Measurements from ENCODE around the gene PCBP3. TPM values are rescaled to one million over a fixed set of nuclear protein-coding genes. Genes with fewer than 3 reads are reported as not detected.

PCBP3 gene
- total RNA-seq, 1 experiment from 2014 or later, result 10.9 TPM

DNA sequence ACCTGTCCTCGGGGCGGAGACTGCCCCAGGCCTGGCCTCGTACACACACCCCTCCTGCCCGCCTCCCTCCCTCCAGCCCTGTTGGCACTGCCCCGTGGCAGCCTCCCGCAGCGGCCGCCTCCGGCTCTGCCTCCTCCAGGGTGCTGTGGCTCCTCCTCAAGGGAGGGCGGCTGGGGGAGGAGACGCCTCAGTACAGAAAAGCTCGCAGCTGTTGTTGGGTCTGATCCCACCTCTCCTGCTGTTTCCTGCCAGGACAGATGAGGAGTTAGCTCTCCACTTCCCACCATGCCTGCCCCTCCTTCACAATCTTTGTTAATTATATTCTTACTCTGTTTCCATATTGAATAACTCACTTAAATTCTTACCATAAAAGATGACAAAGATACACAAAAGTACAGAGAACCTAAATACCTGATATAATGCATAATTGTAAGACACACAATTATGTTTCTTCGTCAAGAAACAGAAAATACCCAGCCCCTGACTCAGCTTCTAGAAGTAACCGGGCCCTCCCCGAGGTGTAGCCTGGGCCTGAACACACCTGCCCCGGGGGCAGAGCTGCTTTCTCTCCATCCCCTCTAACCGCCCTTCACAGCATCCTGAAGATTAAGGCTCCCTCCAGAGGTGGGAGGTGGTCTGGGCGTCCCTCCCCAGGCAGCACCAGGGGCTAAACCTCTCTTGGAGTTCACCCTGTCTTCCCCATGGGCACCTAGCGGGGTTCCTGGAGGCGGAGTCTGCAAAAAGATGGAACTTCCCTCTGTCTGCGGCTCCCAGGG is 307.4 kb downstream of the PCBP3 start:
- no peak overlapping the region for H3K4me2 ChIP-seq (ENCODE audit: insufficient read depth, insufficient read length, low read length)
- no peaks in the 10 kb centered on the region; a peak in 2 of 5 replicates for H3K9me3 Mint-ChIP-seq
- H3K23me2 ChIP-seq (ENCODE audit: insufficient read length, low read depth, low read length, poor library complexity, severe bottlenecking), result no peaks in the 10 kb centered on the region
- H3K27ac Mint-ChIP-seq, result peak overlapping the region in 1 of 3 experiments; percentile 44; a peak in 2 of 7 replicates
- WGBS (ENCODE audit: extremely low coverage, insufficient read length, low lambda C conversion rate), result no CpG with 5 or more reads among the region's 21 CpGs
- no peaks in the 10 kb centered on the region for H3K4me1 ChIP-seq (ENCODE audit: insufficient read depth, low read length)
- H2AK5ac ChIP-seq (ENCODE audit: insufficient read length, low read length), result no peak overlapping the region
- H3K4ac ChIP-seq (ENCODE audit: low read depth, low read length), result no peak overlapping the region
- no peak overlapping the region for H2BK120ac ChIP-seq (ENCODE audit: low read depth, low read length, poor library complexity, severe bottlenecking)
- no peaks in the 10 kb centered on the region for H4K20me1 ChIP-seq (ENCODE audit: control insufficient read depth, insufficient read depth, insufficient read length)
- no peak overlapping the region for H3K27ac ChIP-seq (ENCODE audit: insufficient read length, low read depth, low read length)
- H3K4me3 Mint-ChIP-seq, result no peak overlapping the region
- H2BK12ac ChIP-seq (ENCODE audit: insufficient read length, low read depth, low read length), result no peak overlapping the region
- DNase-seq, result no peak
- no peak overlapping the region for H3K56ac ChIP-seq (ENCODE audit: insufficient read length, low read depth, low read length)
- peaks cover 29% of the 10 kb centered on the region for H3K27me3 Mint-ChIP-seq (ENCODE audit: low read depth)
- H4K91ac ChIP-seq (ENCODE audit: insufficient read length, low read depth, low read length), result no peak overlapping the region
- H2BK5ac ChIP-seq (ENCODE audit: insufficient read length, low read length), result no peak overlapping the region
- peaks cover 14 to 22% of the 10 kb centered on the region in 2 experiments for H3K4me1 Mint-ChIP-seq
- H3K18ac ChIP-seq (ENCODE audit: insufficient read length, low read depth, low read length), result no peak overlapping the region
- no peak overlapping the region for H3K9ac ChIP-seq (ENCODE audit: extremely low read depth, insufficient read length, low read length)
- no peaks in the 10 kb centered on the region for H3K36me3 Mint-ChIP-seq (ENCODE audit: insufficient read depth in 1 of 3, low read depth in 3 of 3)
- H4K8ac ChIP-seq (replicated peaks; ENCODE audit: insufficient read length, low read depth, low read length), result no peak overlapping the region
- H3K9me3 ChIP-seq (ENCODE audit: control insufficient read depth, low read depth, low read length), result no peaks in the 10 kb centered on the region
- H3K23ac ChIP-seq (ENCODE audit: insufficient read length, low read depth, low read length), result no peak overlapping the region
- TF ChIP-seq, protein P1, sequence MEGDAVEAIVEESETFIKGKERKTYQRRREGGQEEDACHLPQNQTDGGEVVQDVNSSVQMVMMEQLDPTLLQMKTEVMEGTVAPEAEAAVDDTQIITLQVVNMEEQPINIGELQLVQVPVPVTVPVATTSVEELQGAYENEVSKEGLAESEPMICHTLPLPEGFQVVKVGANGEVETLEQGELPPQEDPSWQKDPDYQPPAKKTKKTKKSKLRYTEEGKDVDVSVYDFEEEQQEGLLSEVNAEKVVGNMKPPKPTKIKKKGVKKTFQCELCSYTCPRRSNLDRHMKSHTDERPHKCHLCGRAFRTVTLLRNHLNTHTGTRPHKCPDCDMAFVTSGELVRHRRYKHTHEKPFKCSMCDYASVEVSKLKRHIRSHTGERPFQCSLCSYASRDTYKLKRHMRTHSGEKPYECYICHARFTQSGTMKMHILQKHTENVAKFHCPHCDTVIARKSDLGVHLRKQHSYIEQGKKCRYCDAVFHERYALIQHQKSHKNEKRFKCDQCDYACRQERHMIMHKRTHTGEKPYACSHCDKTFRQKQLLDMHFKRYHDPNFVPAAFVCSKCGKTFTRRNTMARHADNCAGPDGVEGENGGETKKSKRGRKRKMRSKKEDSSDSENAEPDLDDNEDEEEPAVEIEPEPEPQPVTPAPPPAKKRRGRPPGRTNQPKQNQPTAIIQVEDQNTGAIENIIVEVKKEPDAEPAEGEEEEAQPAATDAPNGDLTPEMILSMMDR (conservative IDR thresholded peaks at IDR 0.05), result no peak
- H3K79me1 ChIP-seq (ENCODE audit: insufficient read depth, low read depth, low read length, poor library complexity, severe bottlenecking), result no peaks in the 10 kb centered on the region
- no peak overlapping the region for H3K14ac ChIP-seq (ENCODE audit: insufficient read depth, low read length)
- no peak overlapping the region for H2BK15ac ChIP-seq (ENCODE audit: low read depth, low read length)
- H3T11ph ChIP-seq (ENCODE audit: low read length), result no peak overlapping the region
- H3K27me3 ChIP-seq (ENCODE audit: insufficient read depth, low read length), result no peaks in the 10 kb centered on the region
- no peak overlapping the region for H4K5ac ChIP-seq (ENCODE audit: insufficient read length, low read depth, low read length)
- H3K79me2 ChIP-seq (ENCODE audit: insufficient read depth, low read length), result no peaks in the 10 kb centered on the region
- no peak overlapping the region for H2AFZ ChIP-seq (ENCODE audit: low read length)
- no peak overlapping the region for H2BK20ac ChIP-seq (ENCODE audit: low read depth, low read length, poor library complexity, severe bottlenecking)
